HCT116 (cell line): Measurements from ENCODE around the gene BOLL. TPM values are rescaled to one million over a fixed set of nuclear protein-coding genes. Genes with fewer than 3 reads are reported as not detected.

ENCODE experiments used
- ATAC-seq: fragments of 200-7000 bp; cut with Tn5 transposase; 2 replicates; pipeline ENCODE4 v1.9.1; 2020; ENCODE audit warnings: mild to moderate bottlenecking, moderate library complexity
- BruUV-seq: library from RNA; stranded (reverse); fragments of 400-500 nt; replicated peaks from 2 replicates; lab custom pipeline; 2021; lab: Mats Ljungman, UMichigan
- CTCF ChIA-PET: fragments of 300-600 bp; sonication (Branson Sonifier 250); formaldehyde crosslinking; loops from one replicate; lab custom pipeline; 2021; ENCODE audit warnings: antibody characterized with exemption; lab: Charles Lee
- POLR2A ChIA-PET: fragments of 300-600, 350-600 bp; sonication (Branson Sonifier 250); formaldehyde crosslinking; loops from one replicate; lab custom pipeline; 2021; ENCODE audit warnings: antibody characterized with exemption; lab: Charles Lee
- RAD21 ChIA-PET, 2 experiments: fragments of 300-600 bp; sonication (Branson Sonifier 250); formaldehyde crosslinking; loops; one replicate each; lab custom pipeline; 2023; ENCODE audit warnings: low total read pairs in 2 of 2; ENCODE audit not compliant: uncharacterized antibody in 2 of 2, unreplicated experiment in 2 of 2, low non-redundant PET in 1 of 2; lab: Charles Lee
- DNase-seq: peaks from one replicate; pipeline ENCODE4 v3.0.0-alpha.2; 2010; ENCODE audit warnings: low read depth, low spot score
- H2AFZ ChIP-seq: fragments of 200-600 bp; shearing (Covaris generic), sonication (generic); 2 replicates; pipeline ENCODE4 v1.6.1; 2017; ENCODE audit warnings: low read depth, mixed run types, mixed read lengths, antibody characterized with exemption, low read length; ENCODE audit not compliant: poor library complexity, severe bottlenecking
- H3K27ac ChIP-seq: 2 replicates; pipeline ENCODE4 v1.5.1; 2012; ENCODE audit warnings: low read depth, low read length
- H3K27me3 ChIP-seq: fragments of 200-600 bp; sonication (generic); 2 replicates; pipeline ENCODE4 v1.6.1; 2016; ENCODE audit warnings: mixed run types, low read length, mixed read lengths; ENCODE audit not compliant: insufficient read depth
- H3K36me3 ChIP-seq, 2 experiments: fragments of 200-500 bp in 1 of 2; fragments of 200-600 bp in 1 of 2; sonication (Bioruptor generic) in 1 of 2; sonication (generic) in 1 of 2; 2 replicates each; pipeline versions ENCODE4 v1.5.1 to v1.6.1; 2014 to 2016; ENCODE audit warnings: low read length in 2 of 2, inconsistent platforms in 1 of 2, mixed read lengths in 1 of 2, mixed run types in 1 of 2; ENCODE audit not compliant: insufficient read depth in 2 of 2, control insufficient read depth in 1 of 2
- H3K4me1 ChIP-seq, 2 experiments: fragments of 200-600 bp in 1 of 2; sonication (generic) in 1 of 2; 2 replicates each; pipeline versions ENCODE4 v1.5.1 to v1.6.1; 2012 to 2017; ENCODE audit warnings: low read length in 2 of 2, inconsistent platforms in 1 of 2, mild to moderate bottlenecking in 1 of 2, mixed read lengths in 1 of 2, mixed run types in 1 of 2, moderate library complexity in 1 of 2; ENCODE audit not compliant: insufficient read depth in 2 of 2, control insufficient read depth in 1 of 2
- H3K4me2 ChIP-seq: fragments of 200-600 bp; sonication (generic); 2 replicates; pipeline ENCODE4 v1.6.1; 2017; ENCODE audit warnings: mixed run types, low read length, mixed read lengths
- H3K4me3 ChIP-seq, 2 experiments: fragments of 200-600 bp in 1 of 2; sonication (generic) in 1 of 2; replicated peaks in 1 of 2; 2 replicates each; pipeline ENCODE4 v1.5.1; 2011 to 2016; ENCODE audit warnings: low read length in 2 of 2, control low read depth in 1 of 2, low read depth in 1 of 2, mild to moderate bottlenecking in 1 of 2, mixed read lengths in 1 of 2, mixed run types in 1 of 2
- H3K79me2 ChIP-seq: fragments of 200-600 bp; sonication (generic); 2 replicates; pipeline ENCODE4 v1.6.1; 2017; ENCODE audit warnings: mild to moderate bottlenecking, mixed run types, low read length, moderate library complexity, mixed read lengths; ENCODE audit not compliant: insufficient read depth
- H3K9ac ChIP-seq: fragments of 200-600 bp; sonication (generic); 2 replicates; pipeline ENCODE4 v1.6.1; 2016; ENCODE audit warnings: low read length, mixed read lengths
- H3K9me2 ChIP-seq: fragments of 200-600 bp; sonication (generic), shearing (Covaris generic); 2 replicates; pipeline ENCODE4 v1.6.1; 2017; ENCODE audit warnings: mixed run types, mild to moderate bottlenecking, moderate library complexity; ENCODE audit not compliant: insufficient read depth
- H3K9me3 ChIP-seq, 2 experiments: fragments of 200-500 bp in 1 of 2; fragments of 200-600 bp in 1 of 2; sonication (Bioruptor generic) in 1 of 2; sonication (generic) in 1 of 2; 2 replicates each; pipeline ENCODE4 v1.6.1; 2014 to 2017; ENCODE audit warnings: low read length in 2 of 2, mixed read lengths in 2 of 2, inconsistent platforms in 1 of 2, low read depth in 1 of 2, mild to moderate bottlenecking in 1 of 2, mixed run types in 1 of 2, moderate library complexity in 1 of 2; ENCODE audit not compliant: control insufficient read depth in 1 of 2, insufficient read depth in 1 of 2
- H4K20me1 ChIP-seq: fragments of 200-600 bp; sonication (generic), shearing (Covaris generic); 2 replicates; pipeline ENCODE4 v1.6.1; 2017; ENCODE audit warnings: mixed run types, mild to moderate bottlenecking, moderate library complexity; ENCODE audit not compliant: insufficient read depth
- CBX3 ChIP-seq: IDR thresholded peaks from 2 replicates; pipeline ENCODE4 v1.6.1; 2012; ENCODE audit warnings: low read depth
- CEBPB ChIP-seq: IDR thresholded peaks from 2 replicates; pipeline ENCODE4 v1.6.1; 2012; ENCODE audit warnings: low read depth
- ELF1 ChIP-seq: IDR thresholded peaks from 2 replicates; pipeline ENCODE4 v1.6.1; 2012; ENCODE audit warnings: low read depth, borderline replicate concordance
- JUND ChIP-seq: IDR thresholded peaks from 2 replicates; pipeline ENCODE4 v1.6.1; 2012
- SP1 ChIP-seq: IDR thresholded peaks from 2 replicates; pipeline ENCODE4 v1.6.1; 2012; ENCODE audit warnings: low read depth
- YY1 ChIP-seq: IDR thresholded peaks from 2 replicates; pipeline ENCODE4 v1.6.1; 2011; ENCODE audit warnings: low read length, low read depth, moderate library complexity, mild to moderate bottlenecking; ENCODE audit not compliant: insufficient replicate concordance; ENCODE audit errors: extremely low read depth
- intact Hi-C: fragments of 100-400 bp; cut with micrococcal nuclease; formaldehyde crosslinking; loops from 2 replicates; pipeline ENCODE4 v1.10.0; 2022
- total RNA-seq: library from RNA; stranded (reverse); gene quantifications from one replicate; pipeline ENCODE4 v1.2.1, GENCODE V29; 2021; ENCODE audit not compliant: unreplicated experiment
- TF ChIP-seq, protein P1 (sequence below): IDR thresholded peaks from 2 replicates; pipeline ENCODE4 v1.6.1; 2012; ENCODE audit warnings: low read depth

Gene BOLL
- total RNA-seq, 1 experiment from 2014 or later, result not detected

DNA sequence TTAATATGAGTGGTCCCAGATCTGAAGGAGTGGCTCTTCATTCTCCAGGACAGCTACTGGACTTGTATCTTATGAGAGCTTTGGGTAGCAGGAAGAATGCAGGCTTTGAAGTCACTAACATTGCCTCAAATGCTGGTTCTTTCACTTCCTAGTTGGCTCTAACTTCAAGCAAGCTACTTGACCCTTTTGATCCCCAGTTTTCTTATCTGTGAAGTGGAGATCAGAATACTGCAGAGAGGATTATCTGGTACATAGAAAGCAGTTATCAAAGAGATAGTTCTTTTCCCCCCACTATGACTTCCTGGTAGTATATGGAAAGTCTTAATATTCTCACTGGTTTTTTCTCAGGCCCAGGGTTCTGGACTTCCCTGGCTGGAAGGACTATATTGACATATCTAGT is 15.9 kb upstream of the BOLL start (continued):
- TF ChIP-seq, protein P1, sequence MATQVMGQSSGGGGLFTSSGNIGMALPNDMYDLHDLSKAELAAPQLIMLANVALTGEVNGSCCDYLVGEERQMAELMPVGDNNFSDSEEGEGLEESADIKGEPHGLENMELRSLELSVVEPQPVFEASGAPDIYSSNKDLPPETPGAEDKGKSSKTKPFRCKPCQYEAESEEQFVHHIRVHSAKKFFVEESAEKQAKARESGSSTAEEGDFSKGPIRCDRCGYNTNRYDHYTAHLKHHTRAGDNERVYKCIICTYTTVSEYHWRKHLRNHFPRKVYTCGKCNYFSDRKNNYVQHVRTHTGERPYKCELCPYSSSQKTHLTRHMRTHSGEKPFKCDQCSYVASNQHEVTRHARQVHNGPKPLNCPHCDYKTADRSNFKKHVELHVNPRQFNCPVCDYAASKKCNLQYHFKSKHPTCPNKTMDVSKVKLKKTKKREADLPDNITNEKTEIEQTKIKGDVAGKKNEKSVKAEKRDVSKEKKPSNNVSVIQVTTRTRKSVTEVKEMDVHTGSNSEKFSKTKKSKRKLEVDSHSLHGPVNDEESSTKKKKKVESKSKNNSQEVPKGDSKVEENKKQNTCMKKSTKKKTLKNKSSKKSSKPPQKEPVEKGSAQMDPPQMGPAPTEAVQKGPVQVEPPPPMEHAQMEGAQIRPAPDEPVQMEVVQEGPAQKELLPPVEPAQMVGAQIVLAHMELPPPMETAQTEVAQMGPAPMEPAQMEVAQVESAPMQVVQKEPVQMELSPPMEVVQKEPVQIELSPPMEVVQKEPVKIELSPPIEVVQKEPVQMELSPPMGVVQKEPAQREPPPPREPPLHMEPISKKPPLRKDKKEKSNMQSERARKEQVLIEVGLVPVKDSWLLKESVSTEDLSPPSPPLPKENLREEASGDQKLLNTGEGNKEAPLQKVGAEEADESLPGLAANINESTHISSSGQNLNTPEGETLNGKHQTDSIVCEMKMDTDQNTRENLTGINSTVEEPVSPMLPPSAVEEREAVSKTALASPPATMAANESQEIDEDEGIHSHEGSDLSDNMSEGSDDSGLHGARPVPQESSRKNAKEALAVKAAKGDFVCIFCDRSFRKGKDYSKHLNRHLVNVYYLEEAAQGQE, result no peak
- TF ChIP-seq YY1, result no peak
- TF ChIP-seq JUND, result no peak
- TF ChIP-seq CBX3, result no peak
- no peak for TF ChIP-seq ELF1
- TF ChIP-seq, all 23 proteins: peak for 0

DNA sequence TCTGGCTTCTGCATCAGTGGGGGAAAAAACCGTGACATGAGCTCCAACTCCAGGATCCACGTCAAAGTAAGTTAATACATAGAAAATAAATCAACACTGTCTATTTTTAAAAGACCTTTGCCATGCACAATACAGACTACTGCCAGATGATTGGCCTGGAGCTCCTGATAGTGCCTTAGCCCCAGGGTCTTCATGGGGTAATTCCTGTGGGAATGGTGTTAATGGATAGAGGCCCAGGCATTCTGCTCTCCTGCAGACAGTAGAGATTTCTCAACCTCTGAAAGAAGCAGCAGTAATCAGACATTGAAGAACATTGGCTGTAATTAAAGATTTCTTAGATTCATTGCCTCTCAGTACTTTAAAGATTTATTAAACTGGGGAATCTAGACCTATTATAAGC is 15.0 kb upstream of the BOLL start:
- Histone ChIP-seq H3K4me1 (peaks cover 0 to 5% of the 10 kb centered on the region in 2 experiments; a peak in 1 of 4 replicates), H3K9ac (no peak overlapping the region), H3K4me2 (no peak overlapping the region), H4K20me1 (no peaks in the 10 kb centered on the region), H3K9me2 (no peaks in the 10 kb centered on the region), H3K9me3 (no peaks in the 10 kb centered on the region), H3K4me3 (no peak overlapping the region), H3K27me3 (peaks cover 17% of the 10 kb centered on the region; the same call in 1 of the 2 replicates), H3K36me3 (no peaks in the 10 kb centered on the region), H3K79me2 (no peaks in the 10 kb centered on the region), H3K27ac (no peak overlapping the region), H2AFZ (no peak overlapping the region)
- POLR2A ChIA-PET, result no interaction called here
- DNase-seq (no peak), ATAC-seq (no peak)
- intact Hi-C loops, result no loop called here
- TF ChIP-seq SP1 (no peak), ELF1 (no peak), CEBPB (no peak)
- RAD21 ChIA-PET, result no interaction called here
- CTCF ChIA-PET, result no interaction called here
- BruUV-seq, result no TSS peak
